Stimulated activated naive CD8-positive, alpha-beta T cell treated with anti-CD3 and anti-CD28 coated beads, Interleukin-15, amount 100 ng/mL, for 72 hours (primary cell): ENCODE data around the gene CCHCR1.

ENCODE experiments used
- ATAC-seq: fragments of 150-1000 bp; cut with Tn5 transposase; 2 replicates; pipeline ENCODE4 v1.10.0; 2021; ENCODE audit warnings: mild to moderate bottlenecking, moderate library complexity
- DNase-seq, 2 donors: peaks; one replicate each; pipeline ENCODE4 v3.0.0; 2021 to 2022
- H3K27ac Mint-ChIP-seq, 2 donors: one replicate each; pipeline ENCODE4 v1.8.0; 2022; ENCODE audit warnings: mild to moderate bottlenecking in 2 of 2, mixed read lengths in 2 of 2, moderate library complexity in 2 of 2
- H3K27me3 Mint-ChIP-seq: one replicate; pipeline ENCODE4 v1.8.0; 2022; ENCODE audit warnings: mixed read lengths
- H3K4me1 Mint-ChIP-seq: one replicate; pipeline ENCODE4 v1.8.0; 2022; ENCODE audit warnings: mild to moderate bottlenecking, mixed read lengths
- H3K4me3 Mint-ChIP-seq, 2 donors: one replicate each; pipeline ENCODE4 v1.8.0; 2022; ENCODE audit warnings: mild to moderate bottlenecking in 2 of 2, mixed read lengths in 2 of 2, moderate library complexity in 1 of 2
- H3K9me3 Mint-ChIP-seq, 2 donors: one replicate each; pipeline ENCODE4 v1.8.0; 2022; ENCODE audit warnings: mixed read lengths in 2 of 2

CCHCR1 gene

DNA sequence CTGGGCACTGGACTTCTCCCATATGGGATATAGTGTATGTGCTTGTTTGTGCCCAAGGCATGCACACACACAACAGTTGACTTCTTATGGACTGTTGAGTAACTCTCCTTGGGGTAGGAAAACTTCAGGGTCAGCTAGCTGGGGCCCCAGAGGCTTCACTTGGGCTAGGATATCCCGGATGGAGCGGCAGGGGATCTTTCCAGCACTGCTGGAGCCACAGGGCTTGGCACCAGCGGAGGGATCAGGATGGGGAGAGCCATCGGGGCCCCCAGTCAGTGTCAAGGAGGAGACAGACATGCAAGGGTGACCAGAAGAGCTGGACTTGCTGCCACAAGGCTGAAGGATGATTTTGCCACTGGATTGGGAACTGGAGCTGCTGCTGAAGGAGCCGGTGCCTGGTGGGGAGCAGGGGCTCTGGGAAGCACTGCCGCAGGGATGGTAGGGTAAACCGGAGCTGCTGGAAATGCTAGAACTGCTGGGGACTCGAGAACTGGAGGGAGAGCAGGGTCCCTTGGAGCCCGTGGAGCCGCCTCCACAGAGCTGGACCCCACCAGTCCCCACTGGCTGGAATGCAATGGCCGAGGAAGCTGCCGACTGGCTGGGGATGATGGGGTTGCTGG, 41.6 kb downstream of the CCHCR1 start:
- no peaks in the 10 kb centered on the region for H3K9me3 Mint-ChIP-seq
- ATAC-seq: no peak
- no peak overlapping the region for H3K4me3 Mint-ChIP-seq
- no peaks in the 10 kb centered on the region for H3K4me1 Mint-ChIP-seq
- DNase-seq: no peak
- H3K27ac Mint-ChIP-seq: peak overlapping the region in 1 of 2 donors; percentile 19
- H3K27me3 Mint-ChIP-seq: peaks cover 7% of the 10 kb centered on the region

DNA sequence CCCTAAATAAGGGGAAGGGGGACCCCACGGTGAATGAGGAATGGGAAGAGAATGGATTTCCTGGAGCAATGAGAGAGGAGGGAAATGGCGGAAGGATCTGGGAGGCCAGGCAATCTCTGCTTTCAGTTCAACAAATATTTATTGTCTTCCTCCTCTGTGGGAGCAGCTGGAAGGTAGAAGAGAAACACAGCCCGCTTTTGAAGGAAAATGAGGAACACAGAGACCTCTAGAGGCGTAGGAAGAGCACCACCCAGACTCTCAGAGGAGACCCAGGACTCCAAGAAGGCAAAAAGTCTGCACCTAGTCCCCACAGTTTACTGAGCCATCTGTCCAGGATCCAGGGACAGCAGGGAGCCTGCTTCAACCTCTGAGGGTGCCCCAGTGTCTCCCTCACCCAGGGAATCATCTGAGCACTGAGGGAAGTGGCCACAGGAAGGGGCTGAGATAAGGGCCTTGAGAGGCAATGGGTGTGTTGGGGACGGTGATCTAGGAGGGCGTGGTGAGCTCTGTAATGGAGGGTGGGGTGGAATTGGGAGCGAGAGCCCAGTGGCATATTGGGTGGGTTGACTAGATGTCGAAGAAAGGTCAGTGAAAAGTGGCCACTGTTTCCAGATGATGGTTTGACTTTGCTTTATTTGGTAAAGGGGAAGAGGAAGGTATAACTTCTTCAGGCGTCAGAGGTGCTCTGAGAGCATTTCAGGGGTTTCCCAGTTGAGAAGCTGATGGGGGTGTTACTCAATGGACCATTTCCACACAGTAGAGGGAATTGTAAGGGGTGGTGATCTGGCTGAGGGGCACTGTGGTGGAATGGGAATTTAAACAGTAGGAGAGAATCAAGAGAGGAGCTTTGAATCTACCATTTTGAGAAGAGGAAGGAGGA, 42.4 kb downstream of the CCHCR1 start:
- ATAC-seq (no peak), DNase-seq (no peak)
- peaks cover 8% of the 10 kb centered on the region for H3K27me3 Mint-ChIP-seq
- peak overlapping the region in 1 of 2 donors; percentile 59 for H3K27ac Mint-ChIP-seq
- no peaks in the 10 kb centered on the region for H3K4me1 Mint-ChIP-seq
- no peak overlapping the region for H3K4me3 Mint-ChIP-seq
- no peaks in the 10 kb centered on the region for H3K9me3 Mint-ChIP-seq

DNA sequence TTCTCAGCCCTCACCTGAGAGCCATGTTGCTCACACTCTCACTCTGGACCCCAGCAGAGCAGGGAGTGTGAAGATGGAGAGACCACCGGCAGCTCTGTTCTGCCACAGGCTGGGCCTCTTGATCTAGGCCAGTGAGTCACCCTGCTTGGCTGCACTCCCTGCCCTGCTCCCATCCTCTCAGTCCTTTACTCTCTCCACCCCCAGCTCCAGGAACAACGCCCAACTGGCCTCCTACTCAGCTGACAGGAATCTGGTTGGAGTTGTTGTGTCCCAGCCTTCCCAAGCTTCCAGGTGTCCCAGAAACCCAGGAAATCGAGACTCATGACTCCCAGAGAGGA, 43.1 kb downstream of the CCHCR1 start, which contains the start of gene PSORS1C1:
Gene PSORS1C1 (plus strand): TSS at position 260 of the 338 bp plus-strand sequence. CDS start 14,833 bp downstream, outside the sequence.
- Mint-ChIP-seq H3K27ac (peak within 1 kb of the TSS in 1 of 2 donors; percentile 59), H3K4me3 (no peak within 1 kb of the TSS), H3K27me3 (peaks cover 15% of the 10 kb centered on the region), H3K9me3 (no peaks in the 10 kb centered on the region), H3K4me1 (no peaks in the 10 kb centered on the region)
- ATAC-seq (no peak), DNase-seq (no peak)

DNA sequence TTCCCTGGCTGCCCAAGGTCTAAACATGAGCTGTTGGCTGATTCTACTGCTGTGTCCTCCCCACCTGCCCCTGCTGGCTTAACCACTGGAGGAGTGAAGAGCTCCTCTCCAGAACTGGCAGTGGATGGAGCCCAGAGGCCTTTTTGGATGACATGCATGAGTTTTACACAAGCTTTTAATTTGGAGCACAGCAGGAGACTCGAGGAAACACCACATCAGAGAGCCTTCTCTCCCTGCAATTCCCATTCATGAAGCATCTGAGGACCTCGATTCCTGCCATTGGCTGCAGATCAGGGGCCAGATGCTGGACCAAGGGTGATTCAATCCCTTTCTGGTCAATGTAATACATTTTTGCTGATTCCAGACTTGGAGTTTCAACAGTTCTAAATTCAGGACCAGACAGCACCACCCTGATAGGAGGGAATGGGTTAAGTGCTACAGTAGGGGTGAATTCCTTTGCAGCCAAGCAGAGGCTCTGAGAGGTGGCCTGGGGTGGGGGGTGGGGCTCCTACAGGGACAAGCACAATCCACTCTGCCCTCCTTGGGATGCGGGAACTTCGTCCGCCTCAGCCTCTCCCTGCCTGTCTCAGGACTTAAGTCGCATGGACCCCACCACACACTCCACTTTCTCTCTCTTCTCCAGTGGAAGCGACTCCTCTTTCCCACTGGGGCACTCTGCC, 43.6 kb downstream of the CCHCR1 start:
- H3K9me3 Mint-ChIP-seq: no peaks in the 10 kb centered on the region
- H3K4me1 Mint-ChIP-seq: no peaks in the 10 kb centered on the region
- H3K27ac Mint-ChIP-seq: no peak overlapping the region
- H3K27me3 Mint-ChIP-seq: peaks cover 19% of the 10 kb centered on the region
- H3K4me3 Mint-ChIP-seq: no peak overlapping the region
- ATAC-seq (no peak), DNase-seq (no peak)

DNA sequence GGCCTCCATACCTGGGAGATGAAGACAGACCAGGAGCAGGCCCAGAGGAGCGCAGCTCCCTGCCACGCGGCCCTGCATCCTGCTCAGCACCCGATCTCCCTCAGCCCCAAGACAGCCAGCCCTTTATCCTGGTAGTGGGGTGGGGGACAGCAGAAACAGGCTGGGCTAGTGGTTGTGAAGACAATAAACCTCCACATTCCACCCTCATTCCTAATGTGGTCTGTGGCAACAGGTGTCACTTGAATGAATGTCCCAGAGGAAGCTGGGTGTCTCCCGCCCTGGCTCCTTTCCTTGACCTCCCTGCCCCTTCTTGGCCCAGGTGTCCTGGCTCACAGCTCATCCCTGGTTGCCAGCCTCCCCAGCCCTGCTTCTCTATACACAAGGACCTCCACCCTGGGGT, 45.1 kb downstream of the CCHCR1 start, which contains the start of gene C6orf15:
Gene C6orf15 (minus strand): TSS at position 98 of the 400 bp plus-strand sequence. CDS start 20 bp downstream, at position 78.
- H3K27ac Mint-ChIP-seq: no peak within 1 kb of the TSS
- peaks cover 19% of the 10 kb centered on the region for H3K27me3 Mint-ChIP-seq
- no peak for ATAC-seq
- no peaks in the 10 kb centered on the region for H3K4me1 Mint-ChIP-seq
- DNase-seq: no peak
- H3K4me3 Mint-ChIP-seq: no peak within 1 kb of the TSS
- H3K9me3 Mint-ChIP-seq: no peaks in the 10 kb centered on the region

DNA sequence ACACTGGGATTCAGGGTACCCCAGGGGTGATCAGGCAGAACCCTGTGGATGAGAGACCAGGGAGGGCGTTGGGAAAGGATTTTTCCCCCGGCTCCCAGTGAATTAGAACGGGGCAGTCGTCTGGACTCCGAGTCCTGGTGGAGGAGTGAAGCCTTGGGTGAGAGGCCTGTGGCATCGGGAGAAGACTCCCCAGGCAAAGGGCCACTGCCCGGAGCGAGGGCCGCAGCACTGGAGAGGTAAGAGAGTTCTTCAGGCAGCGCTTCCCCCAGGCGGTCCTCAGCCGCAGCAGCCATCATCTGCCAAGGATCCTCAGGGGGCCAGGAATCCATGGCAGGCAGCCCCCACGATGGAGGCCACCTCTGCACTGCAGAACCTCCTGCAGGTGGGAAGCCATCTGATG, 45.9 kb downstream of the CCHCR1 start:
- no peak for ATAC-seq
- no peak overlapping the region for H3K4me3 Mint-ChIP-seq

DNA sequence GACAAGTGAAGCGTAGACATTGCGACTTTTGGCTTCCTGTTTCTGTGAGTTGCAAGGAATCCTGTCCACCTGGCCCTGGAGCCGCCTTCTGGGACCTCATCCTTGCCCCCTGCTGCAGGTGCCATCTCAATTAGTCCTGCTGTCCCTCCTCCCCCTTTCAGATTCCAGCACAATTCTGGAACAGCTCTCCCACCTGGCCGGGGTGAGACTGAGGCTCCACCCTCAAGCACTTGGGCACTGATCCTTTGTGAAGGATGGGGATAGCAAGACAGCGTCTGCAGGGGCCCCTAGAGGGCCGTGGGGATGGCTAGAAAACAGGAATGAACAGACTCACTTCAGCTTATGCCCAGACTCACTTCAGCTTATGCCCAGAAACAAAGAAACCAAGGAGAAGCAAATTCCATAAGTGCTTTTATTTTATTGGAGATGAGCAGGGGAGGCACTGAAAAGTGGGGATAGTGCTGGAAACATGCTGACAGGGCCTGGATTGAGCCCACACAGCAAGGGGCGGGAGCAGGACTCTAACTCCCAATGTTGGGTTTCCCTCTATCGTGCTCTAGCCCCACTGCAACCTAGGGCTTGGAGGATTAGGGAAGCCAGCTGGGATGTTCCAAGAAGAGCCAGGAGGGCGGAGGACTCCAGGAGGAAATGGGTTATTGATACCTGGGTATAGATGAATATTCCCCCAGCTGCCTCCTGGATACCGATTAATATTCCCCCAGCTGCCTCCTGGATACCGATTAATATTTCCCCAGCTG, 46.6 kb downstream of the CCHCR1 start:
- ATAC-seq (no peak), DNase-seq (no peak)
- Mint-ChIP-seq H3K4me3 (no peak overlapping the region), H3K4me1 (no peaks in the 10 kb centered on the region), H3K27me3 (peaks cover 17% of the 10 kb centered on the region), H3K9me3 (no peaks in the 10 kb centered on the region), H3K27ac (no peak overlapping the region)

More for the DNA sequence above, 45.9 kb downstream of the CCHCR1 start:
- Mint-ChIP-seq H3K27me3 (peaks cover 19% of the 10 kb centered on the region), H3K9me3 (no peaks in the 10 kb centered on the region), H3K4me1 (no peaks in the 10 kb centered on the region), H3K27ac (no peak overlapping the region)
- no peak for DNase-seq

DNA sequence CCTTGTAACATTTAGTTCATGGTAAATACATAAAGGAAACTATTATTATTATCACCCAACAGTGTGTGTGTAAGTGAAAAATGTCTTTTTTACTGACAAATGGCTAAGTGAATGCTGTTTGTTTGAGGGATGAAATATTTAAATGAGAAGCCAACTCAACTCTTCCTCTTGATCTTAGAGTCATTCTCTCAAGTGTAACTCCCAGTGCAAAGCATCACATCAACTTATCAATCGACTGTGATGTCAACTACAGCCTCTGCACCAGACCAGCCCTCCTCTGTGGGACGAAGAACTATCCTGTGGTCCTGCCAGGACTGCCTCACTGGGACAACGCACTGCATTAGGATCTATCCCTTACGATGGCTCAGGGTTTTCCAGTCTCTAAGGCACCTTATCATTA, 50.5 kb downstream of the CCHCR1 start:
- no peaks in the 10 kb centered on the region for H3K4me1 Mint-ChIP-seq
- H3K4me3 Mint-ChIP-seq: no peak overlapping the region
- H3K9me3 Mint-ChIP-seq: no peaks in the 10 kb centered on the region
- no peak for ATAC-seq
- DNase-seq: no peak
- peaks cover 13% of the 10 kb centered on the region for H3K27me3 Mint-ChIP-seq
- H3K27ac Mint-ChIP-seq: no peak overlapping the region

DNA sequence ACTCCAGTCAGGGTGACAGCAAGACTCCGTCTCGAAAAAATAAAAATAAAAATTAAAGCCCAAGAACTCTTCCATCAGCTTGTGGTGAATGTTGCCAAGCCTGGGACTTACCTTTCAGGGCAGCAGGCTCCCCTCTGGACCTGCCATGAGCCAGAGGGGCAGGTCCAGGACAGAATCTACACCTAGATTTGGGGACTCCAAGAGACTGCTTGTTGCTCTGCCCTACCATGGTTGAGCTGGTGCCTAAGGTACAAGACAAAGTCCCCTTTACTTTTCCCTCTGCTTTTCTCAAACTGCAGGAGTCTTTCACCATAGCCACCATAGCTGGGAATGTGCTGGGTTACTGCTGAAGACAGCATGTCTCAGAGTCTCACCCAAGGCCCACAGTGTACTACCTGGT, 54.5 kb downstream of the CCHCR1 start:
- DNase-seq (no peak), ATAC-seq (no peak)
- no peak overlapping the region for H3K27ac Mint-ChIP-seq
- no peaks in the 10 kb centered on the region for H3K9me3 Mint-ChIP-seq
- H3K4me1 Mint-ChIP-seq: no peaks in the 10 kb centered on the region
- H3K4me3 Mint-ChIP-seq: no peak overlapping the region
- no peaks in the 10 kb centered on the region for H3K27me3 Mint-ChIP-seq

DNA sequence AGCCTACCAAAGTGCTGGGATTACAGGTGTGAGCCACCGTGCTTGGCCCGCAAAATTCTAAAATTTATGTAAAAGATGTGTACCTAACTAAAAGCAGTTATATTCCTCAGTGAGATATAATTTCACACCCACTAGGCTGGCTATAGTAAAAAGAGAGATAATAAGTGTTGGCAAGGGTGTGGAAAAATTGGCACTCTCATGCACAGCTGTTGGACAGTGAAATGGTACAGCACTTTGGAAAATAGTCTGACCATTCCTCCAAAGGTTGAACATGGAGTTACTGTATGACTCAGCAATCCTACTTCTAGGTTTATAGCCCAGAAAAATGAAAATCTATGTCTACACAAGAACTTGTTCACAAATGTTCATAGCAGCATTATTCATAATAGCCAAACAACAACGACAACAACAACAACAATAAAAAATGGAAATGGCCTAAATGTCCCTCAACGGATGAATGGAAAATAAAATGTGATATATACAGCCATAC, 59.1 kb downstream of the CCHCR1 start:
- Mint-ChIP-seq H3K27ac (no peak overlapping the region), H3K9me3 (no peaks in the 10 kb centered on the region), H3K4me3 (no peak overlapping the region), H3K4me1 (peaks cover 29% of the 10 kb centered on the region), H3K27me3 (no peaks in the 10 kb centered on the region)
- DNase-seq (no peak), ATAC-seq (no peak)

DNA sequence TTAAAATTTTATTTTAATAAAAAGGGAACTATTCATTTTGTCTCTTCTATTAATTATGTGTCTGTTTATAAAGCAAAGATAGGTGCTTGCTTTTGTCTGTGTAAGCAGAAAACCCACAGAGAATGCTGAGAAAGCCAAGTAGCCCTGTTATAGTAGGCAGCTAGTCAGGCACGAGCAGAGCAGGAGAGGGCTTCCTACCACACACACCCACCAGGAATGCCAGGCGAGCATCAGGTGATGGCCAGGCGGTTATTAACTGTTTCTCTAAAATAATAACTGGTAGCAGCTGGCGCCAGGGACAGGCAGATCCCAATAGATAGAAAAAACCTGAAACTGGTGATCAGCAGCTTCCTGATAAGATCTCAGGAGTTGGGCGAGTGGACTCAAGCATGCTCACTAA, 60.9 kb downstream of the CCHCR1 start:
- no peaks in the 10 kb centered on the region for H3K27me3 Mint-ChIP-seq
- no peak for DNase-seq
- H3K4me3 Mint-ChIP-seq: no peak overlapping the region
- no peaks in the 10 kb centered on the region for H3K9me3 Mint-ChIP-seq
- no peak overlapping the region for H3K27ac Mint-ChIP-seq
- no peak for ATAC-seq
- peaks cover 29% of the 10 kb centered on the region for H3K4me1 Mint-ChIP-seq

DNA sequence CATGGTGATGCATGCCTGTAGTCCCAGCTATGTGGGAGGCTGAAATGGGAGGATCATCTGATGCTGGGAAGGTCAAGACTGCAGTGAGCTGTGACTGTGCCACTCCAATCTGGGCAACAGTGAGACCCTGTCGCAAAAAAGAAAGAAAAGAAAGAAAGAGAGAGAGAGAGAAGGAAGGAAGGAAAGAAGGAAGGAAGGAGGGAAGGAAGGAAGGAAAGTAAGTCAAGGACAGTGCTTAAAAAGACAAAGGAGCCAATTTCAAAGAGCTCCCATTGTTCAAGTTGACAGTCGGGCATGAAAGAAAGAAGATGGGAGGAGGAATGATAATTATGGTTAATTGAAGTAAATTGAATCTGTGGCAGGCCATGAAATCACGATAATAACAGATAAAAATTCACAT, 61.4 kb downstream of the CCHCR1 start:
- no peak for DNase-seq
- no peaks in the 10 kb centered on the region for H3K27me3 Mint-ChIP-seq
- no peak overlapping the region for H3K27ac Mint-ChIP-seq
- ATAC-seq: no peak
- no peak overlapping the region for H3K4me3 Mint-ChIP-seq
- no peaks in the 10 kb centered on the region for H3K9me3 Mint-ChIP-seq
- peaks cover 29% of the 10 kb centered on the region for H3K4me1 Mint-ChIP-seq

DNA sequence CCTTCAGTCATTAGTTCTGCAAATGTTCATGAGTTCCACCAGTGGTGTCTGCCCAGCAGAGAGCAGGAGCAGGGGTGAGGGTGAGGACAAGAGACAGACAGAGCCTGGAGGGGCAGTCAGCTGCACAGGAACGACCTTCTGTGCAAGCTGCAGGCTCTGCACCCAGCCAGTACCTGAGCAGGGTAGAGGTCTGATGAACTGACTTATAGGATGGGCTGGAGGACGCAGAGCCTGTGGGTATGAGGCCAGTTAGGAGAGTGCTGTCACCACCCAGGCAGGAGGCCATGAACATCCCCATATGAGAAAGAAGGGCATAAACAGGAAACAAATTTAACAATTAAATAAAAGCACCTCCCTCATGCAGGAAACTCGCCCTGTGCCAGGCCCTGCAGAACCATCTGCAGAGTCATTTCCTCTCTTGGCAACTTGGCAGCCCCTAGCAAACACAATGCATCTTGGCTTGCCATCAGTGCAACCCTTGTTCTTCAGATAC, 63.2 kb downstream of the CCHCR1 start:
- DNase-seq: no peak
- peak overlapping the region; percentile 30 to 37 for H3K4me3 Mint-ChIP-seq
- peak overlapping the region; percentile 67 to 90 for H3K27ac Mint-ChIP-seq
- peak; percentile 80 for ATAC-seq
- peaks cover 29% of the 10 kb centered on the region for H3K4me1 Mint-ChIP-seq
- no peaks in the 10 kb centered on the region for H3K9me3 Mint-ChIP-seq
- no peaks in the 10 kb centered on the region for H3K27me3 Mint-ChIP-seq

DNA sequence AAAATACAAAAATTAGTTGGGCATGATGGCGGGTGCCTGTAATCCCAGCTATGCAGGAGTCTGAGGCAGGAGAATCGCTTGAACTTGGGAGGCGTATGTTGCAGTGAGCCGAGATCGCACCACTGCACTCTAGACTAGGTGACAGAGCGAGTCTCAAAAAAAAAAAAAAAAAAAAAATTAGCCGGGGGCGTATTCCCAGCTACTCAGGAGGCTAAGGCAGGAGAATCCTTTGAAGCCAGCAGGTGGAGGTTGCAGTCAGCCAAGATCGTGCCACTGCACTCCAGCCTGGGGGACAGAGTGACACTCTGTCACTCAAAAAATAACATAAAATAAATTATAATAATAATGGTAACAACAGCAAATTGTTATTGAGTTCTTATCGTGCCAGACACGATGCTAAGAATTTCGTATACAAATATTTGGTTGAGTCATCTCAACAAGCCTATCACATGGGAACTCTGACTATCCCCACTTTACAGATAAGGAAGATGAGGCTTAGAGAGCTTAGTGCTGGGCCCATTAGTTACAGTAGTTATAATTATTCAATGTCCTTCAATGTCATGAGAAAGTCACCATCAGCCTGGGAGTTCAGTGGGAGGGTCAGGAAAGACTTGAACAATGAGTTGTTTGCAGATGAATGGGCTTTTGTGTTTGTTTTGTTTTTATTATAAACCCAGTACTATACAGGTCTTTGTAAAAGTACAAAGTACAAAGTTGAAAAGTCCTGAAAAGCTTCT, 64.7 kb downstream of the CCHCR1 start:
- no peak for DNase-seq
- Mint-ChIP-seq H3K4me1 (peaks cover 29% of the 10 kb centered on the region), H3K27me3 (no peaks in the 10 kb centered on the region), H3K27ac (no peak overlapping the region), H3K4me3 (no peak overlapping the region), H3K9me3 (no peaks in the 10 kb centered on the region)
- no peak for ATAC-seq
